HFF-Myc (cell line): Measurements from ENCODE around the gene FCHSD2.

Experiments used
- DNase-seq: peaks from one replicate; pipeline ENCODE4 v3.0.0-alpha.2; 2011; ENCODE audit warnings: low read depth; ENCODE audit errors: extremely low read depth
- H3K4me3 ChIP-seq: replicated peaks from 2 replicates; pipeline ENCODE4 v1.5.1; 2011; ENCODE audit warnings: low read depth, mild to moderate bottlenecking, control low read depth, low read length
- CTCF ChIP-seq: IDR thresholded peaks from 2 replicates; pipeline ENCODE4 v1.5.1; 2012; ENCODE audit warnings: mild to moderate bottlenecking, low read depth, low read length, control low read depth; ENCODE audit errors: missing control alignments

Gene FCHSD2

GRCh38 chr11:73024639-73025038, 117.5 kb downstream of the FCHSD2 start:
- TF ChIP-seq CTCF, result no peak
- no peak for DNase-seq
- no peak overlapping the region for H3K4me3 ChIP-seq

GRCh38 chr11:73019996-73020395, 122.1 kb downstream of the FCHSD2 start:
- TF ChIP-seq CTCF, result no peak
- DNase-seq, result no peak

GRCh38 chr11:73019449-73019848, 122.7 kb downstream of the FCHSD2 start:
- no peak for TF ChIP-seq CTCF
- DNase-seq, result no peak

More at GRCh38 chr11:73019996-73020395, 122.1 kb downstream of the FCHSD2 start:
- H3K4me3 ChIP-seq, result no peak overlapping the region

GRCh38 chr11:73018856-73019255, 123.3 kb downstream of the FCHSD2 start:
- TF ChIP-seq CTCF, result no peak
- no peak for DNase-seq

More at GRCh38 chr11:73019449-73019848, 122.7 kb downstream of the FCHSD2 start:
- no peak overlapping the region for H3K4me3 ChIP-seq

GRCh38 chr11:73017024-73017751, 124.9 kb downstream of the FCHSD2 start:
- no peak for DNase-seq
- TF ChIP-seq CTCF, result no peak
- H3K4me3 ChIP-seq, result no peak overlapping the region

More at GRCh38 chr11:73018856-73019255, 123.3 kb downstream of the FCHSD2 start:
- no peak overlapping the region for H3K4me3 ChIP-seq

GRCh38 chr11:73013021-73013420, 129.1 kb downstream of the FCHSD2 start:
- no peak overlapping the region for H3K4me3 ChIP-seq
- no peak for TF ChIP-seq CTCF
- no peak for DNase-seq
